Prostate gland (tissue), 2 donors: ENCODE results near the gene MALRD1. TPM values are rescaled to one million over a fixed set of nuclear protein-coding genes. Genes with fewer than 3 reads are reported as not detected.

ENCODE experiments used
- DNase-seq: peaks from one replicate; pipeline ENCODE4 v3.0.0-alpha.2; 2019; ENCODE audit warnings: low spot score
- H3K27ac ChIP-seq, 2 donors: fragments of 200-600 bp; sonication (generic); 2 replicates each; pipeline ENCODE4 v1.5.1; 2017 to 2019
- H3K27me3 ChIP-seq: fragments of 200-600 bp; sonication (generic); replicated peaks from 2 replicates; pipeline ENCODE4 v1.5.1; 2019; ENCODE audit not compliant: insufficient read depth
- H3K36me3 ChIP-seq, 2 donors: fragments of 200-600 bp; sonication (generic); 1 replicate in 1 of 2; 2 replicates in 1 of 2; pipeline versions ENCODE4 v1.5.1 to v1.8.1; 2017 to 2019
- H3K4me1 ChIP-seq: fragments of 200-600 bp; sonication (generic); replicated peaks from 2 replicates; pipeline ENCODE4 v1.5.1; 2019
- H3K4me3 ChIP-seq, 2 donors: fragments of 200-600 bp; sonication (generic); 2 replicates each; pipeline ENCODE4 v1.5.1; 2017 to 2019
- H3K9me3 ChIP-seq: fragments of 200-600 bp; sonication (generic); 2 replicates; pipeline ENCODE4 v1.5.1; 2017
- CTCF ChIP-seq, 4 experiments: fragments of 200-600 bp in 2 of 4; fragments of 450-650 bp in 2 of 4; sonication (generic) in 2 of 4; IDR thresholded peaks; 1 replicate in 3 of 4; 2 replicates in 1 of 4; pipeline ENCODE4 v1.5.1; 2016 to 2019; ENCODE audit warnings: antibody characterized with exemption in 4 of 4, mild to moderate bottlenecking in 2 of 4, moderate library complexity in 2 of 4
- POLR2A ChIP-seq: fragments of 450-650 bp; IDR thresholded peaks from one replicate; pipeline ENCODE4 v1.6.1; 2016; ENCODE audit warnings: antibody characterized with exemption, mild to moderate bottlenecking
- POLR2AphosphoS5 ChIP-seq: sonication (generic); formaldehyde crosslinking; IDR thresholded peaks from one replicate; pipeline ENCODE4 v1.6.1; 2017; ENCODE audit warnings: antibody characterized with exemption
- WGBS: methylation state at CpG from one replicate; pipeline ENCODE4 v1.1.5; 2018; 5-methylcytosine and 5-hydroxymethylcytosine counted together
- intact Hi-C: fragments of 100-400 bp; cut with DNase I; formaldehyde crosslinking; loops from one replicate; pipeline ENCODE4 v1.14.2; 2022
- total RNA-seq, 2 donors: library from RNA; depleted of rRNA; stranded (reverse); fragments of >200 nt; gene quantifications; one replicate each; pipeline ENCODE4 v1.1.0, GENCODE V29; 2016

The MALRD1 gene
- total RNA-seq, 2 donors from 2014 or later: 2.1 TPM; not detected in 1

DNA sequence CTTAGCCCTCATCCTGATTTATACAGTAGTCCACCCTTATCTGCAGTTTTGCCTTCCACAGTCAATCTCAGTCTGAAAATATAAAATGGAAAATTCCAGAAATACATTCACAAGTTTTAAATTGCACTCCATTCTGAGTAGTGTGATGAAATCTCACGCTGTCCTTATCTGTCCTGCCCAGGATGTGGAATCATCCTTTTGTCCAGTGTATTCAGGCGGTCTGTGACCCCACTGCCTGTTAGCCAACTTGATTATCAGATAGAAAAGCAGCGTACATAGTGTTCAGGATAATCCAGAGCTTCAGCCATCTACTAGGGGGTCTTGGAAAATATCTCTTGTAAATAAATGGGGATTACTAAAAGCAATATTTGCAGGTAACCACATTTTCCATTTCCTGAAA is 146.3 kb downstream of the MALRD1 start:
- H3K9me3 ChIP-seq: no peaks in the 10 kb centered on the region
- TF ChIP-seq CTCF (IDR thresholded peaks at IDR 0.05): no peak
- intact Hi-C loops: no loop called here
- H3K36me3 ChIP-seq: no peaks in the 10 kb centered on the region
- DNase-seq: no peak
- H3K27ac ChIP-seq: no peak overlapping the region
- no peaks in the 10 kb centered on the region for H3K27me3 ChIP-seq
- no peaks in the 10 kb centered on the region for H3K4me1 ChIP-seq
- H3K4me3 ChIP-seq: no peak overlapping the region
- WGBS: 87% methylated on average over 3 of the region's 3 CpGs

DNA sequence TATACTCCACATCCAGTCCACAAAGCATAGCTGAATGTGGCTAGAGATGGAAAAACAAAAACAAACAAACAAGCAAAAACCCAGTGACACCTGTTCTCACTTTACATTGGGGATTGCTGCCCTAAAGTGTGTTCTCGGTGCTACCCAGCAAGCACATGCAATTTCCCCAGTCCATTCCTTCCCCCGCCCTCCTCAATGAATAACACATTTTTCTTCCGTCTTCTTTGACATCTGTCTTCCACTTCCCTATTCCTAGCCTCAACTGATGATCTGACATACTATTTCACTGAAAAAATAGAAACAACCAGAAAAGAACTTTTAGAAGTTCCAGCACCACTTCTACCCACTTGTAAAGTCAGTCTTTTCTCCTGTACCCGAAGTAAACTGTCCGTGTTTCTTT is 147.1 kb downstream of the MALRD1 start:
- WGBS: 85% methylated on average over 5 of the region's 5 CpGs
- TF ChIP-seq CTCF (IDR thresholded peaks at IDR 0.05) (no peak), POLR2AphosphoS5 (no peak), POLR2A (no peak)

DNA sequence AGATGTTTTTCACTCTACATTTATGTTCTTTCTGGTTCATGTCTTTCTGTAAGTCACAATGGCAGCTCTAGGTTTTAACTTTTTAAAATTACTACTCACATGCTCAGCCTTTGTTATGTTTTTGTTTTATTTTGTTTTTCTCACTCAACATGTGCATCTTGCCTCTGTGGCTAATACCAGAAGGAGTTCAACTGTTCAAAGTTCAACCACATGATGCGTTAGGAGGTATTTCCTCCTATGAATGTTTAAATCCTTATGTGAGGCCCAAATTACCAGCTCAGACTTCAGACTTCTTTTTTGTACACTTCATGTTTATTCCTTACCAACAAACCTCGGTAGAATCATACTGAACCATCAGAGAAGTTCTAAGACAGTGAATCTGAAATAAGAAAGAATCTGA is 151.6 kb downstream of the MALRD1 start:
- no peak overlapping the region for H3K27ac ChIP-seq
- intact Hi-C loops: no loop called here
- no peaks in the 10 kb centered on the region for H3K27me3 ChIP-seq
- H3K9me3 ChIP-seq: no peaks in the 10 kb centered on the region
- DNase-seq: no peak
- TF ChIP-seq POLR2AphosphoS5 (no peak), POLR2A (no peak), CTCF (IDR thresholded peaks at IDR 0.05) (no peak)
- 70% methylated on average over 2 of the region's 2 CpGs for WGBS
- no peaks in the 10 kb centered on the region for H3K4me1 ChIP-seq
- no peaks in the 10 kb centered on the region for H3K36me3 ChIP-seq
- H3K4me3 ChIP-seq: no peak overlapping the region

More for the DNA sequence above, 147.1 kb downstream of the MALRD1 start:
- intact Hi-C loops: no loop called here
- no peak overlapping the region for H3K4me3 ChIP-seq
- no peaks in the 10 kb centered on the region for H3K36me3 ChIP-seq
- H3K27me3 ChIP-seq: no peaks in the 10 kb centered on the region
- no peak overlapping the region for H3K27ac ChIP-seq
- DNase-seq: no peak
- H3K9me3 ChIP-seq: no peaks in the 10 kb centered on the region
- H3K4me1 ChIP-seq: no peaks in the 10 kb centered on the region

DNA sequence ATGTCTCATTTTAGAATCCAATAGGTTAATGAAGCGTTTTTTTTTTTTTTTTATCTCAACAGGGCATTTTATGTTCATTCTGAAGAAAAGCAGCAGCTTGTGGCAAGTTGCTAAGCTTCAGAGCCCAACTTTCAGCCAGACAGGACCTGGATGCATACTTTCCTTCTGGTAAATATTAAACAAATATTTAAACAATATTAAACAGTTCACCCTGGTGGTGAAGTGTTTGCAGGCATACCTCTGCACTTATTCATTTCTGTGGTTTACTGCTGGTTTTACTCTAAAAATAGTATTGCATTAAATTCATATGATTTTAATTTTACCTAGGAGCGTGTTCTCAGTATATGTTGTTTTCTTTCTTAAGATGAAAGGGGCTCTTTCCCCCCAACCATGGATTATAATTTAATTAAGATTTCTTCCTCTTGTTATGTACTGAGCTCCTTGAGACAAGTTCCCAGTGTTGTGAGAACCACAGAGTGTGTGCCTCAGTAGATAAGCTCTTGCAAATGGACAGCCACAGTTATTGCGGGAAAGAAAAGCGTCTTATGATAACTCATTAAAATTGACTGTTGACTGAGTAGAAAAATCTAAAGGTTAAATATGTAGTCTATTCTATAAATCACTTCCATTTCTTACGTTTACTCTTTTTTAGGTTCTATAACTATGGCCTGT is 155.8 kb downstream of the MALRD1 start:
- no peak for DNase-seq
- no peaks in the 10 kb centered on the region for H3K36me3 ChIP-seq
- intact Hi-C loops: no loop called here
- no peaks in the 10 kb centered on the region for H3K4me1 ChIP-seq
- WGBS: 83% methylated on average over 5 of the region's 5 CpGs
- H3K27ac ChIP-seq: no peak overlapping the region
- no peak for TF ChIP-seq POLR2A
- no peak for TF ChIP-seq POLR2AphosphoS5
- TF ChIP-seq CTCF (IDR thresholded peaks at IDR 0.05): no peak
- no peak overlapping the region for H3K4me3 ChIP-seq
- H3K27me3 ChIP-seq: no peaks in the 10 kb centered on the region
- no peaks in the 10 kb centered on the region for H3K9me3 ChIP-seq

- Histone ChIP-seq H3K4me1 (no peaks in the 10 kb centered on the region), H3K9me3 (no peaks in the 10 kb centered on the region), H3K4me3 (no peak overlapping the region), H3K27ac (no peak overlapping the region), H3K36me3 (no peaks in the 10 kb centered on the region), H3K27me3 (no peaks in the 10 kb centered on the region)
- TF ChIP-seq CTCF (IDR thresholded peaks at IDR 0.05) (no peak), POLR2A (no peak), POLR2AphosphoS5 (no peak)
- intact Hi-C loops: no loop called here
- WGBS: 40% methylated on average over 3 of the region's 3 CpGs
- DNase-seq: no peak
Measured at GRCh38 chr10:19209319-19209718, 160.7 kb downstream of the MALRD1 start.
